Measurements from ENCODE around the gene PIP5KL1. TPM values are rescaled to one million over a fixed set of nuclear protein-coding genes. Genes with fewer than 3 reads are reported as not detected.

The PIP5KL1 gene
- total RNA-seq, 6 experiments from 2014 or later = 1.7 to 3.1 (median 2.1) TPM

DNA sequence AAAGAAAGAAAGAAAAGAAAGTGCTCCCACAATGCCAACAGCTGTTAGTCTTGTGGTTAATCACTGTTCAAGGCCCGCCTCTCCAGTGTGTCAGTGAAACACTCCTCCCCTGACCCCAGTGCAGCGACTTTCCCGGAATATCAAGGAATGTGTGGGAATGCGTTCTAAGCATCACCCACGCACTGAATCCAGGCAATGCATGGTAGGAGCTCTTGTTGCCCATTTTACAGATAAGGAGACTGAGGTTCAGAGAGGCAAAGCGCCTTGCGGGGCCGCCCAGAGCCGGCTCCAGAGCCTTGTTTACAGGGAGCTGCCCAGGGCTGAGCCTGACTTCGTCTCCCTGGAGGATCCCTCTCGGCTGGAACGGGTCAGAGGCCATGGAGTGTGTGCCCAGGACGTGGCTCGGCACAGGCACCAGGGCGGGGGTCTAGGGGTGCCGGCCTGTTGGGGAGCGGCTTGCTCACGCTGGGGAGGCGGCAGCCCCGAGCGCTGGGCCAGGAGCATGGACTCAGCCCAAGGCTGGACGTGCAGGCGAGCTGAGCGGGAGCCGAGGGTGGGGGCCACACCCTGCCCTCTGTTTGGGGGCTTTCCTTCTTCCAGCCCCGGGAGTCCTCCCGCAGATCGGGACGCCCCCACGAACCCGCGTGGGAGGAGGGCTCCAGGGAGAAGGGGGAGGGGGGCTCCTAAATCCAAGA is 32.0 kb downstream of the PIP5KL1 start:
- Mint-ChIP-seq H3K36me3 (ENCODE audit: low read depth) (peaks cover 33% of the 10 kb centered on the region), H3K4me1 (ENCODE audit: low read depth) (peaks cover 18% of the 10 kb centered on the region), H3K9me3 (peaks cover 20% of the 10 kb centered on the region), H3K27me3 (ENCODE audit: insufficient read depth) (no peaks in the 10 kb centered on the region; the same call in 1 of the 2 replicates), H3K27ac (peak overlapping the region; percentile 89), H3K4me3 (peak overlapping the region; percentile 92)
- TF ChIP-seq CTCF (IDR thresholded peaks at IDR 0.05) = no peak
- peak; percentile 74 for DNase-seq

- Mint-ChIP-seq H3K36me3 (ENCODE audit: low read depth) (peaks cover 47% of the 10 kb centered on the region), H3K9me3 (peaks cover 33% of the 10 kb centered on the region), H3K4me3 (peak overlapping the region; percentile 26; the same call in 1 of the 2 replicates), H3K27ac (peak overlapping the region; percentile 21; the same call in 1 of the 2 replicates), H3K4me1 (ENCODE audit: low read depth) (peaks cover 12% of the 10 kb centered on the region), H3K27me3 (ENCODE audit: insufficient read depth) (no peaks in the 10 kb centered on the region; the same call in 1 of the 2 replicates)
- peak; percentile 35 for DNase-seq
- no peak for TF ChIP-seq CTCF (IDR thresholded peaks at IDR 0.05)
These were observed 33.3 kb downstream of the PIP5KL1 start for GRCh38 chr9:127897193-127897692.

GRCh38 chr9:127896395-127897192 is 34.0 kb downstream of the PIP5KL1 start:
- H3K4me1 Mint-ChIP-seq (ENCODE audit: low read depth) = peaks cover 12% of the 10 kb centered on the region
- no peak for TF ChIP-seq CTCF (IDR thresholded peaks at IDR 0.05)
- DNase-seq = no peak
- peaks cover 34% of the 10 kb centered on the region for H3K9me3 Mint-ChIP-seq
- H3K27me3 Mint-ChIP-seq (ENCODE audit: insufficient read depth) = no peaks in the 10 kb centered on the region; the same call in 1 of the 2 replicates
- H3K4me3 Mint-ChIP-seq = no peak overlapping the region
- H3K27ac Mint-ChIP-seq = no peak overlapping the region
- H3K36me3 Mint-ChIP-seq (ENCODE audit: low read depth) = peaks cover 53% of the 10 kb centered on the region

GRCh38 chr9:127895811-127896210 is 34.8 kb downstream of the PIP5KL1 start:
- peaks cover 34% of the 10 kb centered on the region for H3K9me3 Mint-ChIP-seq
- H3K4me1 Mint-ChIP-seq (ENCODE audit: low read depth) = peaks cover 7% of the 10 kb centered on the region
- H3K27me3 Mint-ChIP-seq (ENCODE audit: insufficient read depth) = peaks cover 1% of the 10 kb centered on the region
- H3K27ac Mint-ChIP-seq = no peak overlapping the region
- no peak for DNase-seq
- TF ChIP-seq CTCF (IDR thresholded peaks at IDR 0.05) = no peak
- H3K4me3 Mint-ChIP-seq = no peak overlapping the region
- peaks cover 61% of the 10 kb centered on the region for H3K36me3 Mint-ChIP-seq (ENCODE audit: low read depth)

- peaks cover 2% of the 10 kb centered on the region for H3K27me3 Mint-ChIP-seq (ENCODE audit: insufficient read depth)
- H3K4me3 Mint-ChIP-seq = no peak overlapping the region
- H3K27ac Mint-ChIP-seq = no peak overlapping the region
- peaks cover 61% of the 10 kb centered on the region for H3K36me3 Mint-ChIP-seq (ENCODE audit: low read depth)
- peaks cover 3% of the 10 kb centered on the region for H3K4me1 Mint-ChIP-seq (ENCODE audit: low read depth)
- H3K9me3 Mint-ChIP-seq = peaks cover 34% of the 10 kb centered on the region
- no peak for DNase-seq
- no peak for TF ChIP-seq CTCF (IDR thresholded peaks at IDR 0.05)
These were observed 37.2 kb downstream of the PIP5KL1 start for GRCh38 chr9:127893392-127893791.
